Measurements from ENCODE around the gene BBC3.
"Not testable (repeated sequence)": the region's sequence is repeated elsewhere in the genome, so short reads cannot be mapped to it uniquely, and the experiment has no call there.

BBC3 gene

DNA sequence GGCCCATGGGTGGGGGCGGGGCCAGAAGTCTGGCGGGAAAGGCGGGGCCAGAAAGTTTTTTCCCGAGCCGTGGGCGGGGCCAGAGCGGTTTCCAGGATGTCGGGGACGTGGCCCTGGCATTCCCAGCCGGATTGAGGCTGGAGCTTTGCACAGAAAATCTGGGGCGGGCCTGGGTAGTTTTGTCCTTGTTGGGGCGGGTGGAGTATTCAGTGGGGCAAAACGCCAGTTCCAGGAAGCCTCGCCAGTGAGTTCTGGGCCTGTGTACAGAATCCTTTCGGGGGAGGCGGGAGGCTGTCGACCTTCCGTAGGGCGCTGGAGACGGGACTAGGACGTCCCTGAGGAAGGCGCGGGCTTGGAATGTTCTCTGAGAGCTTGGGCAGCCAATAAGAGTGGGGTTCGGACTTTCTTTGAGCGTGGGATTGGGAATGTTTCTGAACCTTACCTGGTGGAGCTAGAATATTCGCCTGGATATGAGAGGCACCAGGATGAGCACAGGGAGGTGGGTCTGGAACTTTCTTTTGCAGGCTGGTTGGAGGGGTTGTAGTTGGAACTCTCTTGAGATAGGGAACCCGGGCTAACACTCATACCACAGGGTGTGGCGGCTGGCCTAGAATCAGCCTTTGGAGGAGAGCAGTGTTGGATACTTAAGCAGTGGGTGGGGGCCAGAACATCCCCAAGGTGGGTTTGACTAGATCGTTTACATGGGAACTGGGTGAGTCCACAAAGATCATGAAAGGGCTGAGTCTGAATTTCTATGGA, 26.6 kb upstream of the BBC3 start:
- no peak for DNase-seq

DNA sequence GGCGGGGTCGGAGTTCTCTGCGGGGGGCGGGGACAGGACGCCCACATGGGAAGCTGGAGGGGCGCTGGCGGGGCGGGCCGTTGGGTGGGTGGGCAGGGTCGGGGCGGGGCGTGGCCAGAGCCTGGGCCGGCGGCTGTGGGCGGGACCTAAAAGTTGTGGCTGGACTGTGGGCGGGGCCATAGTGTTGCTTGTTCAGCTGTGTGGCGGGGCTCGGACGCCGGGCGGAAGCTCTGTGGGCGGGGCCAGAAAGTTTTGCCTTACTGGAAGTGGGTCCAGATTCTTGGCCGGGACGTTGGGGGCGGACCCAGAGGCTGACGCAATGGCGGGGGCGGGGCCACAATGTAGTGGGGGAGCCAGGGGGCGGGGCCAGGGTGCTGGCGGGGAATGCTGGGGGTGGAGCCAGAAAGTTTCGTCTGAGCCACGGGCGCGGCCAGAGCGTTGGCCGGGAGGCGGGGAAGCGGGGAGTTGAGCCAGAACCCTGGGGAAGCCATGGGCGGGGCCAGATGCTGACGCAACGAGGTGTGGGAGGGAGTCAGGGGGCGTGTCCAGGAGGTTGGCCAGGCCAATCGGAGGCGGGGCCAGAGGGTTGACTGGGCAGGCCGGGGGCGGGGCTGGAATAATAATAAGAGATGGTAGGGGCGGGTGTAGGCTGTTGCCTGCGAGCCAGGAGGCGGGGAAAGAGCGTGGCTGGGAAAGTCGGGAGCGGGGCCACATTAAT, 25.9 kb upstream of the BBC3 start:
- peak; percentile 99 for DNase-seq

DNA sequence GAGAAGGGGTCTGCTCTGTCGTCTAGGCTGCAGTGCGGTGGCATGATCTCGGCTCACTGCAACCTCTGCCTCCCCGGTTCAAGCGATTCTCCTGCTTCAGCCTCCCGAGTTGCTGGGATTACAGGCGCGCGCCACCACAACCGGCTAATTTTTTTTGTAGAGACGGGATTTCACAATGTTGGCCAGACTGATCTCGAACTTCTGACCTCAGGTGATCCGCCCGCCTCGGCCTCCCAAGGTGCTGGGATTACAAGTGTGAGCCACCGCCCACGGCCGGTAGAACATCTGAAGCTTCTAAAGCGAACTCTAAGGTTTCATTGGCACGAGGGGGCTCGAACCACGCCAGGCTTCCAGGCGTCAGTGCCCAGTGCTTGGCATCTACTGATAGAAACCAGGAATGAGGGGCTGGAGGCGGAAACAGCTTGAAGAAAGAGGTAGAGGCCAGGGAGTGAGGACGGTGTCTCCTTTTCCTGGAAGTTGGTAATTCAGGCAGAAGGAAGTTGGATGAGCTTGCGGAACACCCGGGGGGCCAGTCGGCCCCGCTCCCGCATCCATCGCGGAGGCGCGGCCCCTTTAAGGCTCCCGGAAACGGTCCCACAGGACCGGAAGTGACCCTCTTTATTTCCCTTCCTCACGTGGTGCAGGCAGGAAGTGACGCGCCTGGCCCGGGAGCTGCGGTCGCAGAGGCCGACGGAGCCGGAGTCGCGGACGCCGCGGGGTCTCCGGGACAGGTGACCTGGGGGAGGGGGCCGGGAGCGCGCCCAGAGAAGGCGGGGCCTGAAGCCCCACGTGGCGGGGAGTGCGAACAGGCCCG, 25.1 kb upstream of the BBC3 start, which contains the start of gene CCDC9:
TSS of gene CCDC9 (plus strand) at position 647 of the 814 bp plus-strand sequence. CDS start 1,876 bp downstream, outside the sequence.
- peak; percentile 90 for DNase-seq

DNA sequence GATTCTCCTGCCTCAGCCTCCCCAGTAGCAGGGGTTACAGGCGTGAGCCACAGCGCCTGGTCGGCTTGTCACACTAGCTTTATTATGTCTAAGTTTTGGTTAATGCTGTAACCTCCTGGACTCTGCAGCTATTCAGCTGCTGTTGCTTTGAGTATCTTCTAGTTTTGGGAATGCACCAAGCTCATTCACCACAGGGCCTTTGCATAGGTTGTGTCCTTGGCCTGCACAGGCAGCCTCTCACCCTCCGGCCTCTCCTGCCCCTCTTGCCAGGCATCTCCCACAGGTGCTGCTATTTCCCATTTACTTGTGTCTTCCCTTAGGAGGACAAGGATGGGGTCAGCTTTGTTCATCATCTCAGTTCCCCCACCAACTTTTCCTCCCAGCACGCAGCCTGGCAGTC, 23.0 kb upstream of the BBC3 start:
- no peak for DNase-seq

DNA sequence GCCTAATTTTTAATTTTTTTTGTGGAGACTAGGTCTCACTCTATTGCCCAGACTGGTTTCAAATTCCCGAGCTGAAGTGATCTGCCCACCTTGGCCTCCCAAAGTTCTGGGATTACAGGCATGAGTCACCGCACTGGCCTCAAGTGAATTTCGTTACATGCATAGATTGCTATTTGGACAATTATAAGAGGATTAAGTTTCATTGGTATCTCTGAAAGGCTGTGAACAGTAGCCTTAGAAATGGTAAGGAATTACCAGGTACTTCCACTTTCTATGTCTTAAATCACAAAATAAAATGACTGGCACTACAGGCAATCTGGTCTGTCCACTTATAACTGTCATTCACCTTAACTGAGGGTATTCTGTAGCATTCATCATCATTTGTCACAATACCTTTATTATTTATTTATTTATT, 22.5 kb upstream of the BBC3 start:
- DNase-seq = no peak

DNA sequence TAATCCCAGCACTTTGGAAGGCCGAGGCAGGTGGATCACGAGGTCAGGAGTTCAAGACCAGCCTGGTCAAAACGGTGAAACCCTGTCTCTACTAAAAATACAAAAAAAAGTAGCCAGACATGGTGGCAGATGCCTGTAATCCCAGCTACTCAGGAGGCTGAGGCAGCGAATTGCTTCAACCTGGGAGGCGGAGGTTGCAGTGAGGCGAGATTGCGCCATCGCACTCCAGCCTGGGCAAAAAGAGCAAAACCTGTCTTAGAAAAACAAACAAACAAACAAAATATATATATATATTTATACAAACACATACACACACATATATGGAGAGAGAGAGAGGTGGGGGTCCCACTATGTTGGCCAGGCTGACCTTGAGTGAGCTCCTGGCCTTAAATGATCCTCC, 22.0 kb upstream of the BBC3 start:
- not testable (repeated sequence) for DNase-seq

DNA sequence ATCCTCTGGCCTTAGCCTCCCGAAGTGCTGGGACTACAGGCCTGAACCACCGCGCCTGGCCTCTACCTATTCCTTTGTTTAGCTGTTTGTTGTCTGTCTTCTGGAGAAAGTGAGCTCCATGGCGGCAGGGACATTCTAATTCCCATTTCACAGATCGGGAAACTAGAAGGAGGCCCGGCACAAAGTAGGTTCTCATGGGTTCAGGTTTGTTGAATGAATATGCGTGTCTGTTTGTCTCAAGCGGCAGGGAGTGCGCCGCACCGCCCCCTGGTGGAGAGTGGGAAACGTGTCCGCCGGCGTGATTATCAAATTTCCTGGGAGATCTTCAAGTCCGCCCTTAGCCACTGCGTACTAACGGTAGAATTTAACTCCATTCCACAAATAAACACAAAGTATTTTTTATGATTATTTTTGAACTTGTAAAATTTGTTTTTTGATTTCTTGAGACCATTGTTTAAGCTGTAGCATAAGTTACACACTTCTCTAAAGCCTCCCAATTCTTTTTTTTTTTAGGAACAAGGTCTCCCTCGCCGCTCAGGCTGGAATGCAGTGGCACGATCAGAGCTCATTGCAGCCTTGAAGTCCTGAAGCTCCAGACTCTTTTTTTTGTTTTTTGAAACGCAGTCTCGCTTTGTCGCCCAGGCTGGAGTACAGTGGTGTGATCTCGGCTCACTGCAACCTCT, 16.4 kb upstream of the BBC3 start:
- peak; percentile 81 for DNase-seq

DNA sequence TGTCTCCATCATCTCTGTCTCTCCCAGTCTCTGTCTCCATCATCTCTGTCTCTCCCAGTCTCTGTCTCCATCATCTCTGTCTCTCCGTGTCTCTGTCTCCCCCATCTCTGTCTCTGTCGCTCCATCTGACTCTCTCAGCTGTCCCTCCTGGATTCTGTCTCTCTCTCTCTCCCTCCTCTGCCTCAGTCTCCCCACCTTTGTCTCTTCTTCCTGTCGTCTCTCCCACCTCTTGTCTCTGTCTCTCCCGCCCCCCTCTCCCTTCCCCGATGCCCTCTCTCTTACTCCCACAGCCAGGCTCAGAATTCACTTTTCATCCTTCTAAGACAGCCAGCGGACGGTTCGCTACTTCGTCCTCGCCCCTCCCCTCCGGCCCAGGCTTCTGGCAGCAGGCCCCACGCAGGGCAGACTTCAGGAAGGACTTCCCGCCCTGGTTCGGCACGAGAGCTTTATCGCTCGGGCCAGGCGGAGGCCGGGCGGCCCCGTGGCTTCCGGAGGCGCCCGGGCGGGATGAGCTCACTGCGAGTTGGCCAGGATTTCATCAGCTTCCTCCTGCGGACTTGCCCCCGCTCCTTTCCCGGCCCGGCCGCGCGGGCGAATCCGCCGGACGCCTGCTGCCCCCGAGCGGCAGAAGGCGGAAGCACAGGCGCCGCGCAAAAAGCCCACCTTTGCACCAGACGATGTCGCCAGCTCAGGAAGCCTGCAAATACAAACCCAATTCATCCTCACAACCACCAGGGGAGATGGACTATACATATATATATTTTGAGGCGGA, 13.0 kb upstream of the BBC3 start:
- DNase-seq = peak; percentile 90

DNA sequence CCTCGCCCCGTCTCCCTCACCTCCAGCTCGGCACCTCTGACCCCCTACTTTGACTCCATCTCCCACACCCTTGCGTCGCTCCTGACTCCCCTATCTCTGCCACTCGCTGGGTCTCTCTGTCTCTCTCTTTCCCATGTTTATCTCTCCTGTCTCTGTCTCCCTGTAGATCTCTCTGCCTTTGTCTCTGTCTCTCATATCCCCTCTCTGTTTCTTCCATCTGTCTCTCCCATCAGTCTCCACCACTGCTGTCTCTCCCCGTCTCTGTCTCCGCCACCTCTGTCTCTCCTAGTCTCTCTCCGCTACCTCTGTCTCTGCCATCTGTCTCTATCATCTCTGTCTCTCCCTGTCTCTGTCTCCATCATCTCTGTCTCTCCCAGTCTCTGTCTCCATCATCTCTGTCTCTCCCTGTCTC, 12.4 kb upstream of the BBC3 start:
- no peak for DNase-seq

DNA sequence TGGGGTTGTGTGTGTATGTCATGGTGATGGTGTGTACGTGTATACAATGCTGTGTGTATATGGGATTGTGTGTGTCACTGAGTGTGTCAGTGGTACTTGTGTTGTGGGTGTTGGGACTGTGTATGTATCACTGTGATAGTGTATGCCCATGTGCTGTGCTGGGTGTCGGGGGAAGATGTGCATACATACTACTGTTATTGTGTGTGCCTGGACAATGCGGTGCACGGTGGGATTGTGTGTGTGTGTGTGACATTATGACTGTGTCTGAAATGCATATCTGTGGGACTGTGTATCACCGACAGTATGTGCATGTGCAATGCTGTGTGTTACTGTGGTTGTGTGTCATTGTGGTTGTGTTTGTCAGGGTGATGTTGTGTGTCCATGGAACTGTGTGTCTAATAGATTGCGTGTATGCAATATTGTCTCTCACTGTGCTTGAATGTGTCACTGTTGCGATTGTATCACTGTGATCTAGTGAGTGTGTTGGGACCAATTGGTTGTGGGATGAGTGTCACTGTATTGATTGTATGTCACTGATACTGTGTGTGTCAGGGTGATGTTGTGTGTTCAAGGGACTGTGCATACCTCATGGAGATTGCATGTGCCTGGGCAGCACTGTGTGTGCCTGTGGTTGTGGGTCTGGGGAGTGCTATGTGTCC, 11.0 kb upstream of the BBC3 start:
- no peak for DNase-seq

DNA sequence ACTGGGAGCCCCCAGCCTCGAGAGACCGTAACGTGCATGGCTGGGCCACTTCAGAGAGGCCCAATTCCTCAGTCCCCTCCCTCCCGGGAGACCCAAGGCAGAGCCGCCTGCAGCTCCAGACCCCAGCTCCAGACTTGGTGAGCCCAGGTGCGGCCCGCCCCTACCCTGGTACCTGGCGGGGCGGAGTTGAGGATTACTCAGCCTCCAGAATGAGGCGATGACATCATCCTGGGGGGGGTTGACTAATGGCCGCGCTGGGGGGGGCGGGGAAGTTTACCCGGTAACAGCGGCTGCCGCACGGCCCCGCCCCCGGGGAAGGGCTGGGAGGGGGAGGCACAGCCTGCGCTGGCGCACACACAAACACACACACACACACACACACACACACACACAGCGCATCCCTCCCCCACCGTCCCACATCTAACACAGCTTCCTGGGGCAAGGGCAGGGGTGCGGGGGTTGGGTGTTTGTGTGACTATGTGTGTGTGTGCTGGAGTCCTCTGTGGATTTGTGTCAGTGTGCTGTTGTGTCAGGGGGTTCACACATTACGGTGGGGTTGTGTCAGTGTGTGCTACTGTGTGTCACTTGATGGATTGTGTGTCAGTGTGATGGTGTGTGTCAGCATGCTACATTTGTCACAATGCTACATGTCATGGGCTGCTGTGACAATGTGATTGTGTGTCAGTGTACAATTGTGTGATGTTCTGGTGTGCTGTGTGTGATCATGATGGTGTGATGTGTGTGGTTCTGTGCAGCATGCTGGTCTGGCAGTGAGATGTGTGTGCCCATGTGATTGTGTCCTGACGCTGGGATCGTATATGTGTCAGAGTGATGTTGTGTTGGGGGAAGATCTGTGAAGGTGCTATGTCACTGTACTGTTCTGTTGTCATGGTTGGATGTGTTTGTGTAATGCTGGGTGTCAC, 10.3 kb upstream of the BBC3 start:
- peak; percentile 91 for DNase-seq

DNA sequence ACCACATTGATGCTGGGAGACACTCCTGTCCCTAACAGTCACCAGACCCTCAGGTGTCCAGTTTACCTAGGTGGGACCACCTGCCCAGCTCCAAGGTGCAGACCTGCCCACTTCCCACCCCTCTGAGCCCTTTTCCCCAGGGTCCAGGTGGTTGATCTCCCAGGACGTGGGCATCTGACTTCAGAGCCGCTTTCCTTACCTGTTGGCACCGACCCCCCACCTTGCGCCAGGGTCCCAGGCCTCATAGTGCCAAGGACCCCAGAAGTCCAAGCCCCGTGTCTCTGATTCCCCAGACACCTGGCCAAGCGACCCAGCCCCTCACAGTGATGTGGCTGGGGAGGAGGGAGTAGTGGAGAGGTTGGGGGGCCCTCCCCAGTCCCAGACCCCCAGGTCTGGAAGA, 9.6 kb upstream of the BBC3 start:
- DNase-seq = no peak

DNA sequence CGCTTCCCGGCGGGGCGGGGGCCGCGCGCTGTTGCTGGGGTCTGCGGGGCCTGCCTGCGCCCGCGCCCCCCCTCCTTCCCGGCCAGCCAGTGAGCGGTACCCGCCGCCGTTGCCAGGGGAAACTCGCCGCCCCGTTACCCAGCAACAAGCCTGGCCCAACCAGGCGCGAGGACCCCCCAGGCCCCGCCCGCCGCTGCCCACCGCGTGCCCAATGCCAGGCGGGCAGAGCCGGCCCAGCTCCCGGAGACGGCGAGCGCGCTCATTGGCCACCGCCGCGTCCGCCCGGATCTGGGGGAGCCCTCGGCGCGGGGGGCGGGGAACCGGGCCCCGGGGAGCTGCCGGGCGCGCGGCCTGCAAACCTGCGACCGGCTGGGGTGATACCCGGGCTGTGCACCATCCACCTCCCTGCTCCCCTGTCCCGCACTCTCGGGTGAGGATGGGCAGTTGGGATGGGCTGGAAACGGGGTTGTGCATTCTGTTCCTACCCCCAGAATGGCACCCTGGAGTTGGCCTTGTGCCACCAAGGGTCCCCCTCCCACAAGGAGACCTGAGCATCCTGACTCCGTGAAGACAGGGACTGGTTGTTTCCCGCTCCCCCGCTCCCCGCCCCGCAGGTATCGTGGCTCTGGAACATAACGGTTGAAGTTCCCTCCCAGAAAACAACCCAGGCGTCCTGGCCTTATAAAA, 8.8 kb upstream of the BBC3 start:
- DNase-seq = peak; percentile 63

DNA sequence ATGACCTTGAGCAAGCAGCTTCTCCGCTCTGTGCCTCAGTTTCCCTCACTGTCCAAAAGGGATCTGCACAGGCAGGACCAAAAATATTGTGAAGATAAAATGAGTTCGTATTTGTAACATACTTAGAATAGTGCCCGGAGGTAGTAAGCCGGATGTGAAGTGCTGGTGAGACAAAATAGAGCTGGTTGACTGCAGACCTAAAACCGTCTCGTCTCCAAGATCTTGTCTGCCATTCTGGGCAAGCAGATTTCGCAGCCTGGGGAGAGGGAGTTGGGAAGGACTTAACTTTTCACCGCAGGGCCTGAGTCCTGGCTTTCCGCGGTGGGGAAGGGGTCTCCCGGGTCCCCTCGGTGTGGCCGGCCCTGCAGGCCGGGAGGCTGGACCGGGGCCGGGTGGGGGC, 8.2 kb upstream of the BBC3 start:
- DNase-seq = no peak

DNA sequence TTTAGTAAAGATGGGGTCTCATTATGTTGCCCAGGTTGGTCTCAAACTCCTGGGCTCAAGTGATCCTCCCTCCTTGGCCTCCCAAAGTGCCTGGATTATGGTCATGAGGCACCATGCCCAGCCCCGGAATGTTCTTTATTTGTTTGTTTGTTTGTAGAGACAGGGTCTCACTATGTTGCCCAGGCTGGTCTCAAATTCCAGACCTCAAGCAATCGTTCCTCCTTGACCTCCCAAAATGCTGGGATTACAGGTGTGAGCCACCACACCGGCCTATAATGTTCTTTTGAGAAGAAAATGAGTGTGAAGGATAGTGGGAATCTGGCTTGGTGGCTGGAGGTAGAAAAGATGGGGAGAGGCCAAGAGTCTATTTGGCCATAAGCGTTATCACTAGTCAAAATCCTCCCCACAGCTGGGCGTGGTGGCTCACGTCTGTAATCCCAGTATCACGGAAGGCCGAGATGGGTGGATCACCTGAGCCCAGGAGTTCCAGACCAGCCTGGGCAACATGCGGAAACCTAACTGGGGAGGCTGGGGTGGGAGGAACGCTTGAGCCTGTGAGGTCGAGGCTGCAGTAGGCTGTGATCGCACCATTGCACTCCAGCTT, 5.2 kb upstream of the BBC3 start:
- no peak for DNase-seq

DNA sequence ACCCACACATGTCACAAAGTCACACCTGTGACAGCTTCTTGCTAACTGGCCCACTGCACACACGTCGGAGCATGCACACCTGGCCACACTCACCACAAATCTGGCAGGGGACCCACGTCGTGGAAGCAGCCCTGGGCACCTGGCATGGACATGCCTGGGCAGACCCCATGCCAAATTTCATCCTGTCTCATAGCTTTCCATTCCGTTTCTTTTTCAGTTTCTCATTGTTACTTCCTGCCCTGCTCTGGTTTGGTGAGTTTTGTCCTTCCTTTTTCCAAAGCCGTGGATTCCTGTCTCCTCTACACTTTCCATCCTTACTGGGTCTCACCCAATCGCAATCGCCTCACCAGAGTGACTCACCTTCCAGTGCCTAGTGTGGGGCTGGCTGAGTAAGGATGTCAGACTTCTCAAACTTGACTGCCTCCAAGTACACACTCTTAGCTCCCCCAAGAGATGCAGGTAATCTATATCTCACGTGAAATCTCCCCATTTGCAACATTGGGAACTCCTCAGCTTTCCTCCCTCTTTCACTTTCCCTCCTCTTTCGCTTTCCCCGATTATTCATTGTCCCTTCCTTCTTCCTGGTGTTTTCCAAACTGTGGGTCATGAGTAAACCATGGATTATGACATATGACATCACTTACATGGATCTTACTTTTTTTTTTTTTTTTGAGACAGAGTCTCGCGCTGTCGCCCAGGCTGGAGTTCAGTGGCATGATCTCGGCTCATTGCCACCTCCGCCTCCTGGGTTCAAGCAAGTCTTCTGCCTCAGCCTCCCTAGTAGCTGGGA, 1.6 kb upstream of the BBC3 start:
- DNase-seq = no peak

DNA sequence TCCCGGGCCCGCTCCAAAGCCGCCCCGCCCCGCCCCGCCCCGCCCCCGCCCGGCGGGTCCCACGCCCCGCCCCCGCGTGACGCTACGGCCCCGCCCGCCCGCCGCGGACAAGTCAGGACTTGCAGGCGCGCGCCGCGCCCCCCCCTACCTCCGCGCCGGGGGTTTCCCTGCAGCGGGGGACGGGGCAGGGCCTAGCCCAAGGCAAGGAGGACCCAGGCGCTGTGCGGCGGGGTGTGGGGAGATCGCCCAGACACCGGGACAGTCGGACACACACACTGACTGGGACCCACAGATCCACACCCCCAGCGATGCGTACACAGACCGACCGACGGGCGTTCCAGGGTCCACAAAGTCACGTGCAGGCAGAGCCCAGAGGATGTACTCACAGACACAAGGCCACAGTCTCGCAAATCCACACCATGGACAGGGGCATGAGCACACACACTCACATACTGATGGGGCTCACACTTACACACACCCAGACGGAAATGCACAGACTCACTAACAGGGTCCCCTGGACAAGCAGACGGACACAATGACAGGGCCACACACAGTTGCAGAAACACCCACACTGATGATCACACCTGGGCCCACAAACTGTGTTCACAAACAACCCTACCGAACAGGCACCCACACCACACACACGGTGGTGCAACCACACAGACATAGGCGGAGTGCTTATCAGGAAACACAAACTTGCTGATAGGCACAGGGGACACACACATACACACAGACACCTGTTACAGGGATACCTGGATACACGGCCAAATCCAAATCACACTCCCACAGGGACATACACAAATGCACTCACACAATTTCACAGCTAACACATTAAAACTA, 436 bp upstream of the BBC3 start:
- peak; percentile 95 for DNase-seq

Data from activated CD8-positive, alpha-beta memory T cell treated with anti-CD3 and anti-CD28 coated beads, Interleukin-2, amount 50 U/mL, for 4 hours (primary cell).